BJ (cell line): Measurements from ENCODE around the gene WIZ. TPM values are rescaled to one million over a fixed set of nuclear protein-coding genes. Genes with fewer than 3 reads are reported as not detected.
"Not testable (repeated sequence)": the region's sequence is repeated elsewhere in the genome, so short reads cannot be mapped to it uniquely, and the experiment has no call there.

Source experiments
- CTCF ChIA-PET: fragments of 350-600 bp; formaldehyde crosslinking; extraction: SDS; loops from one replicate; lab custom pipeline; 2021; ENCODE audit warnings: antibody characterized with exemption, inconsistent platforms; lab: Yijun Ruan, JAX
- POLR2A ChIA-PET: fragments of 300-600 bp; sonication (Branson Sonifier 250); formaldehyde crosslinking; extraction: SDS; loops from one replicate; lab custom pipeline; 2021; ENCODE audit warnings: antibody characterized with exemption; lab: Charles Lee
- DNase-seq: peaks from one replicate; pipeline ENCODE4 v3.0.0-alpha.2; 2011; ENCODE audit warnings: low read depth
- H3K27me3 ChIP-seq: 2 replicates; pipeline ENCODE4 v1.6.0; 2011; ENCODE audit warnings: low read length; ENCODE audit not compliant: control insufficient read depth, insufficient read depth
- H3K36me3 ChIP-seq: 2 replicates; pipeline ENCODE4 v1.5.1; 2011; ENCODE audit warnings: low read length; ENCODE audit not compliant: control insufficient read depth, insufficient read depth
- H3K4me3 ChIP-seq: 2 replicates; pipeline ENCODE4 v1.5.1; 2011; ENCODE audit warnings: low read depth, mild to moderate bottlenecking, control low read depth, low read length
- CTCF ChIP-seq: IDR thresholded peaks from 2 replicates; pipeline ENCODE4 v1.5.1; 2011; ENCODE audit warnings: low read depth, mild to moderate bottlenecking, control low read depth, inconsistent platforms, low read length, moderate library complexity; ENCODE audit not compliant: insufficient read depth
- polyA plus RNA-seq: library from polyadenylated mRNA; depleted of rRNA; stranded (reverse); fragments of >200 nt; gene quantifications from 2 replicates; pipeline ENCODE4 v1.2.3, GENCODE V29; 2011

WIZ gene
- polyA plus RNA-seq, 1 experiment, result 10.9 TPM

- ChIA-PET POLR2A (no interaction called here), CTCF (no interaction called here)
- no peak for DNase-seq
- no peaks in the 10 kb centered on the region for H3K27me3 ChIP-seq
- H3K4me3 ChIP-seq, result no peak overlapping the region
- TF ChIP-seq CTCF, result no peak
- H3K36me3 ChIP-seq, result peaks cover 56% of the 10 kb centered on the region
Measured at GRCh38 chr19:15398501-15399233, 51.1 kb downstream of the WIZ start.

DNA sequence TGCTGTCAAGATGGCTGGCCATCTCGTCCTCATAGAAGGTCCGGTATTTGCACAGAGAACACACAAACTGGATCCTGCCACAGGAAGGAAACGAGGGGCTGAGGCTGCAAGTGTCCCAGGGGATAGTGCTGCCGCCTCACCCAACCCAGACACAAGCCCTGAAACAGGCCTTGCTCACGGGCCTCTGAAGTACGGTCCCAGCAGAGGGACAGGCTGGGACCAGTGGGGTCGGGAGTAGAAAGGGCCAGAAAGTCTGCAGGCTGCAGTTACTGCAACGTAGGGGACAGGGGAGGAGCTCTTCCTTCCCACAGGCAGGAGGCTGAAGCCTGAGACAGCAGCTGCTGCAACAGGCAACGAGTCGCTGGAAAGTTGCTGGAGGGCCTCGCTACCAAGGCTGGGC is 52.0 kb downstream of the WIZ start:
- ChIA-PET CTCF (no interaction called here), POLR2A (no interaction called here)
- no peaks in the 10 kb centered on the region for H3K27me3 ChIP-seq
- DNase-seq, result no peak
- H3K4me3 ChIP-seq, result no peak overlapping the region
- no peak for TF ChIP-seq CTCF
- peaks cover 50% of the 10 kb centered on the region for H3K36me3 ChIP-seq

DNA sequence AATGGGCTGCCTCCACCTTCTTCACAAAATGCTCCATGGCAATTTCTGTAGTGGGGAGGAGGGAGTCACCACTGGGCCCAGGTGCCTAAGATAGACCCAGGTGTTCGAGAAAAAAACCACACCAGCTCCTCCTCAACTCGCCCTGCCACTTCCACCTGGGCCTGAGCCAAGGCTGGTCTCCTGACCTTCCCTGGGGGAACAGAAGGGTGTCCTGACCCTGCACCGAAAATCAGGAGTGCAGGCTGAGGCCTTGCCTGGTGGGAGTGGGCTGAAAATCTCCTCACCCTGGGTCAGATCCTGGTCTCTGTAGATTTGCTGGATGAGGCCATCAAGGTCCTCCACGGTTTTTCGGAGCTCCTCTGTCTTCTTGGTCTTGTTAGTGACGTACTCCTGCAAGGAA is 52.5 kb downstream of the WIZ start:
- TF ChIP-seq CTCF, result no peak
- Histone ChIP-seq H3K4me3 (no peak overlapping the region), H3K36me3 (peaks cover 48% of the 10 kb centered on the region), H3K27me3 (no peaks in the 10 kb centered on the region)
- ChIA-PET CTCF (no interaction called here), POLR2A (no interaction called here)
- no peak for DNase-seq

- no peaks in the 10 kb centered on the region for H3K27me3 ChIP-seq
- CTCF ChIA-PET, result no interaction called here
- no peak for TF ChIP-seq CTCF
- POLR2A ChIA-PET, result no interaction called here
- no peak overlapping the region for H3K4me3 ChIP-seq
- H3K36me3 ChIP-seq, result peaks cover 50% of the 10 kb centered on the region
- no peak for DNase-seq
Measured at GRCh38 chr19:15396436-15396835, 53.3 kb downstream of the WIZ start.

GRCh38 chr19:15395251-15395650 is 54.5 kb downstream of the WIZ start:
- H3K36me3 ChIP-seq, result peaks cover 39% of the 10 kb centered on the region
- CTCF ChIA-PET, H3K4me3 ChIP-seq, POLR2A ChIA-PET, H3K27me3 ChIP-seq, DNase-seq: not testable (repeated sequence)

- no peak for DNase-seq
- ChIA-PET CTCF (interaction anchor here (0.6 to 1.0 kb wide), 3 partner anchors 23 to 823 kb away, joined by 3 to 4 read pairs (median 4); partner anchors contain the start of gene NDUFB7), POLR2A (interaction anchor here (0.6 kb wide), 1 partner anchor 17 kb away, joined by 4 read pairs; no protein-coding TSS in a partner anchor)
- no peak overlapping the region for H3K4me3 ChIP-seq
- H3K27me3 ChIP-seq, result no peaks in the 10 kb centered on the region
- no peak for TF ChIP-seq CTCF
- H3K36me3 ChIP-seq, result peaks cover 33% of the 10 kb centered on the region
Measured at GRCh38 chr19:15394426-15394825, 55.3 kb downstream of the WIZ start.
